ENCODE data around the gene RAP1A.
"Not testable (repeated sequence)": the region's sequence is repeated elsewhere in the genome, so short reads cannot be mapped to it uniquely, and the experiment has no call there.

DNA sequence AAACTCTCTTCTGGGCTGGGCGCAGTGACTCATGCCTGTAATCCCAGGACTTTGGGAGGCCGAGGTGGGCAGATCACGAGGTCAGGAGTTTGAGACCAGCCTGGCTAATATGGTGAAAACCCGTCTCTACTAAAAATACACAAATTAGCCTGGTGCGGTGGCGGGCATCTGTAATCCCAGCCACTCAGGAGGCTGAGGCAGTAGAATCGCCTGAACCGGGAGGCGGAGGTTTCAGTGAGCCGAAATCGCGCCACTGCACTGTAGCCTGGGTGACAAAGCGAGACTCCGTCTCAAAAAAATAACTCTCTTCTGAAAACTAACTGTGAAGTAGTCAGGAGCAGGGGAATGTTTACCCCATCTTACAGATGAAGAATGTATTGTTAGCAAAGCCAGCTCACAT lies 122.7 kb downstream of the RAP1A start:
- TF ChIP-seq, protein P1, sequence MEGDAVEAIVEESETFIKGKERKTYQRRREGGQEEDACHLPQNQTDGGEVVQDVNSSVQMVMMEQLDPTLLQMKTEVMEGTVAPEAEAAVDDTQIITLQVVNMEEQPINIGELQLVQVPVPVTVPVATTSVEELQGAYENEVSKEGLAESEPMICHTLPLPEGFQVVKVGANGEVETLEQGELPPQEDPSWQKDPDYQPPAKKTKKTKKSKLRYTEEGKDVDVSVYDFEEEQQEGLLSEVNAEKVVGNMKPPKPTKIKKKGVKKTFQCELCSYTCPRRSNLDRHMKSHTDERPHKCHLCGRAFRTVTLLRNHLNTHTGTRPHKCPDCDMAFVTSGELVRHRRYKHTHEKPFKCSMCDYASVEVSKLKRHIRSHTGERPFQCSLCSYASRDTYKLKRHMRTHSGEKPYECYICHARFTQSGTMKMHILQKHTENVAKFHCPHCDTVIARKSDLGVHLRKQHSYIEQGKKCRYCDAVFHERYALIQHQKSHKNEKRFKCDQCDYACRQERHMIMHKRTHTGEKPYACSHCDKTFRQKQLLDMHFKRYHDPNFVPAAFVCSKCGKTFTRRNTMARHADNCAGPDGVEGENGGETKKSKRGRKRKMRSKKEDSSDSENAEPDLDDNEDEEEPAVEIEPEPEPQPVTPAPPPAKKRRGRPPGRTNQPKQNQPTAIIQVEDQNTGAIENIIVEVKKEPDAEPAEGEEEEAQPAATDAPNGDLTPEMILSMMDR (IDR thresholded peaks at IDR 0.05; ENCODE audit: extremely low read depth in 1 of 2, insufficient read depth in 1 of 2, low read depth in 1 of 2, low read length in 2 of 2): not testable (repeated sequence)
- TF ChIP-seq, protein P2, sequence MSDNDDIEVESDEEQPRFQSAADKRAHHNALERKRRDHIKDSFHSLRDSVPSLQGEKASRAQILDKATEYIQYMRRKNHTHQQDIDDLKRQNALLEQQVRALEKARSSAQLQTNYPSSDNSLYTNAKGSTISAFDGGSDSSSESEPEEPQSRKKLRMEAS (IDR thresholded peaks at IDR 0.05; ENCODE audit: insufficient read depth, insufficient read length): not testable (repeated sequence)
- not testable (repeated sequence) for TF ChIP-seq POLR2A (IDR thresholded peaks at IDR 0.05; ENCODE audit: low read depth, low read length); EZH2 (IDR thresholded peaks at IDR 0.05; ENCODE audit: borderline replicate concordance, low read depth, low read length, severe bottlenecking)
